GM21367 (cell line): Measurements from ENCODE around the gene KCNT2.
"Not testable (repeated sequence)": the region's sequence is repeated elsewhere in the genome, so short reads cannot be mapped to it uniquely, and the experiment has no call there.

Experiments
- ATAC-seq: cut with Tn5 transposase; IDR thresholded peaks from one replicate; pipeline ENCODE4 v1.9.1; 2021; ENCODE audit not compliant: unreplicated experiment

The KCNT2 gene

GRCh38 chr1:196593955-196594354, 14.3 kb downstream of the KCNT2 start:
- ATAC-seq: no peak

- no peak for ATAC-seq
Observed at GRCh38 chr1:196590959-196591358, 17.3 kb downstream of the KCNT2 start.

DNA sequence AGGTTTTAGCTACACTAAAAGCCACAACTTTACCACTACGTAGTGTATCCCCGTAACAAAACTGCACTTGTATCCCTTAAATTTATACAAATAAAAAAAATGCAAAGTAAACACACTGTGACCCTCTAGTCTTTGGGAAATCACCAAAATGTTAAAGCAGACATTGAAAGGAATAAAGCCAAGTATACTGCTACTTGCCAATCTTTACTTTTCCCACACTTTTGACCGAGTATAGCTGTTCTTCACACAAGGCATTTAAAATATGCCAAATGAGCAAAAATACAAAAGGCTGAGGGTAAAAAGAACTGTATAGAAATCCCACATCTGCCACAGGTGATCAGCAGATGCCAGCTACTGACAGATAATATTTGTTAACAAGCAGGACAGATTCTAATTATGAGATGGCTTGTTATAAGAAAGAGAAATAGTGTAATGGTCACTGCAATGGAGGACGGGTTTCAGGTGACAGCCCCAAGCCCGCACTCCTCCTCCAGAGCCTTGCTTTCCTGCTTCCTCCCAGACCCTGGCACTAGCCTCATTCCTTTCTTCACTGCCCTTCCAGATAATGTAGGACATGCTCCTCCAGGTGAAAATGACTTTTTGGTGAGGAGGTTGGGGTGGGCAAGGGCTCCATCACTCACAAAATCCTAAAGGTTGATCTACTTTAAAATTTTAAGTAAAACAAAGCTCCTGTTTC, 18.1 kb downstream of the KCNT2 start:
- ATAC-seq: no peak

GRCh38 chr1:196584696-196585095, 23.5 kb downstream of the KCNT2 start:
- no peak for ATAC-seq

- ATAC-seq: no peak
Observed at GRCh38 chr1:196577386-196577785, 30.9 kb downstream of the KCNT2 start.

GRCh38 chr1:196573226-196573625, 35.0 kb downstream of the KCNT2 start:
- no peak for ATAC-seq

GRCh38 chr1:196567238-196567637, 41.0 kb downstream of the KCNT2 start:
- ATAC-seq: no peak

DNA sequence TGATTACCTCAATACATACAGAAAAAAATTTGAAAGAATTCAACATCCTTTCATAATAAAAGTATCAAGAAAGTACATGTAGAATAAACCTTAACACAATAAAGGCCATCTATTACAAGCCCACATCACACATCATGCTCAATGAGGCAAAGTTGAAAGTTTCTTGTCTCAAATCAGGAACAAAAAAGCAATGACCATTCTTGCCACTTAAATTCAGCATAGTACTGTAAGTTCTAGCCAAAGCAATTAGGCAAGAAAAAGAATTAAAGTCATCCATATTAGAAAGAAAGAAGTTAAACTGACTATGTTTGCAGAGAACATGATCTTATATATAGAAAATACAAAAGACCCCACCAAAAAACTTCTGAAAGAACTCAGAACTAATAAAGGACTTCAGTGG, 44.5 kb downstream of the KCNT2 start:
- no peak for ATAC-seq

- no peak for ATAC-seq
Observed at GRCh38 chr1:196559314-196559713, 48.9 kb downstream of the KCNT2 start.

GRCh38 chr1:196558411-196558810, 49.8 kb downstream of the KCNT2 start:
- ATAC-seq: no peak

DNA sequence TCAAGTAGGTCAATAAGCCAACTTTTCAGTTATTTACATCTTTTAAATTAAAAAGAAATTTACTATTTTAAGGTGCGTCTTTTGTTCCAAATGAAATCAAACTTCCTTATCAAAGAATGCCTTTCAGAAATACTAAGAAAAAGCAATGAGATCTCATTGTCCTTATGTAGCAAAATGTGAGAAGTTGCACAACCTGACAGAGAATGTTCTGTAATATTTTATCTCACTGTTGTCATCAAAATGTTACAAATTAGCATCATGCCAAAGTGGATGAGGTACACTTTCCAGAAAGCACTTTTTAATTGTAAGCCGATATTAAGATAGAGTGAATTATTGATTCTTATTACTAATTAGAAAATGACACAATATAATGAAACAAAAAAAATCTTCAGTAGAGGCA, 50.4 kb downstream of the KCNT2 start:
- ATAC-seq: no peak

- ATAC-seq: no peak
Observed at GRCh38 chr1:196550731-196551130, 57.5 kb downstream of the KCNT2 start.

- ATAC-seq: no peak
Observed at GRCh38 chr1:196546272-196547111, 61.7 kb downstream of the KCNT2 start.

DNA sequence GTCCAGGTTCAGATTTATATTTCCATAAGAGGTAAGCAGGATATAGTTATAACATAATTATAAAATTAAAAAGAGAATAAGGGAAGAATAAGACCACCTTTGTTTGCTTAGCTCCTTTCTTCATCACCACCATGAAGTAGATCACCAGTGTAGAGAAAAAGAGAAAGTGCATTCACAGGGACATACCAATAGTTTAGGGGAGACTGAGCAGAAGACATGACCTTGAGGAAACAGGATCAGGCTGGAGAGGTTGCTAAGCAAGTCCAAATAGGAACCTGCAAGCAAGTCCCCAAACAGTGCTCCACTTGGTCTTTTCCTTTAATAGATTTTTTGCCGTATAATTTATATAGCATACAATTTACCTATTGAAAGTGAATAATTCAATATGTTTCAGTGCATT, 63.0 kb downstream of the KCNT2 start:
- no peak for ATAC-seq

DNA sequence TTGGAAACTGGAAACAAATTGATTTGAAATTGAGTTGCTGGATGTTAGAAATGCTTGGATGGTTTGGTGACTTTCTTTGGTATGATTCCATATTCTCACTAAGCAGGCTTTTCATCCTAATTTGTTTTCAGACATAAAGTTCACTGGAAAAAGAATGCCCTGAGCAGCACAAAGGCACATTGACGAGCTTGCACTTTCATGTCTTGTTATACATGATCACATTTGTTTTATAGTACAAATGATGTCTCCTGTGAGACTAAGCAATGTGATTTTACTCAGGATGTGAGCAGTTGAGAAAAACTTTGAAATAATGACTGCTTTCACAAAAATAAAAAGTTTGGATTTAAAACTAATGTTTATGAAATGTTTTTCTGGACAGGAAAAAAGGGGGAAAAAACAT, 63.6 kb downstream of the KCNT2 start:
- no peak for ATAC-seq

GRCh38 chr1:196543833-196544232, 64.4 kb downstream of the KCNT2 start:
- ATAC-seq: no peak

DNA sequence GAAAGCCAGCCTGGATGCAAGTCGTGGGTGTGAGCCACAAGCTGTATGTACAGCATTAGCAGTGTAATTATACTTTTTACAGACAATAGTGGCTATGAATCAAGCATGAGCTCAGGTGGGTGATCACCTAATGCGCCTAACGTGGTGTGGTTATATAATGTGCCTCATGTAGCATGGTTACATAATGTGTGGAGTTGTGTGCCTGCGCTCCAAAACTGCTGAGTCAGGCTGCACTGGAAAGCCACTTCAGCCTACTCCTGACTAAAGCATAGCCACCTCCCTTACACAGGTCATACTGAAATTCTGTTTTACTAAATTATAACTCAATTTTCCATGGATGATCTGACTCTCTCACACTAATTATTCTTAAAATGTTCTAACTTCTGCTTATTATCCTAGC, 69.8 kb downstream of the KCNT2 start:
- no peak for ATAC-seq

GRCh38 chr1:196535727-196536126, 72.5 kb downstream of the KCNT2 start:
- ATAC-seq: no peak

GRCh38 chr1:196531737-196532524, 76.3 kb downstream of the KCNT2 start:
- ATAC-seq: no peak

- no peak for ATAC-seq
Observed at GRCh38 chr1:196527919-196528318, 80.3 kb downstream of the KCNT2 start.

DNA sequence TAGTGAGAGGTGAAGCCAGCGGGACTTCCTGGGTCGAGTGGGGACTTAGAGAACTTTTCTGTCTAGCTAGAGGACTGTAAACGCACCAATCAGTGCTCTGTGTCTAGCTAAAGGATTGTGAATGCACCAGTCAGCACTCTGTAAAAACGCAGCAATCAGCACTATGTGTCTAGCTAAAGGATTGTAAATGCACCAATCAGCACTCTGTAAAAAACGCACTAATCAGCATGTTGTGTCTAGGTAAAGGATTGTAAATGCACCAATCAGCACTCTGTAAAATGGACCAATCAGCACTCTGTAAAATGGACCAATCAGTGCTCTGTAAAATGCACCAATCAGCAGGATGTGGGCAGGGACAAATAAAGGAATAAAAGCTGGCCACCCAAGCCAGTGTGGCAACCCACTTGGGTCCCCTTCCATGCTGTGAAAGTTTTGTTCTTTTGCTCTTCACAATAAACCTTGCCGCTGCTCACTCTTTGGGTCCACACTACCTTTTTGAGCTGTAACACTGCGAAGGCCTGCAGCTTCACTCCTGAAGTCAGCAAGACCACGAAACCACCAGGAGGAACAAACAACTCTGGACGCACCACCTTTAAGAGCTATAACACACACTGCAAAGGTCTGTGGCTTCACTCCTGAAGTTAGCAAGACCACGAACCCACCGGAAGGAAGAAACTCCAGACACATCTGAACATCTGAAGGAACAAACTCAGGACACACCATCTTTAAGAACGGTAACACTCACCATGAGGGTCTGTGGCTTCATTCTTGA, 85.5 kb downstream of the KCNT2 start:
- ATAC-seq: not testable (repeated sequence)
